Measurements from ENCODE around the gene MTF1.

GRCh38 chr1:37841652-37842051 is 17.7 kb downstream of the MTF1 start:
- TF ChIP-seq POLR2A (IDR thresholded peaks at IDR 0.05) (no peak), POLR2AphosphoS5 (IDR thresholded peaks at IDR 0.05) (no peak)
- TF ChIP-seq, protein P1, sequence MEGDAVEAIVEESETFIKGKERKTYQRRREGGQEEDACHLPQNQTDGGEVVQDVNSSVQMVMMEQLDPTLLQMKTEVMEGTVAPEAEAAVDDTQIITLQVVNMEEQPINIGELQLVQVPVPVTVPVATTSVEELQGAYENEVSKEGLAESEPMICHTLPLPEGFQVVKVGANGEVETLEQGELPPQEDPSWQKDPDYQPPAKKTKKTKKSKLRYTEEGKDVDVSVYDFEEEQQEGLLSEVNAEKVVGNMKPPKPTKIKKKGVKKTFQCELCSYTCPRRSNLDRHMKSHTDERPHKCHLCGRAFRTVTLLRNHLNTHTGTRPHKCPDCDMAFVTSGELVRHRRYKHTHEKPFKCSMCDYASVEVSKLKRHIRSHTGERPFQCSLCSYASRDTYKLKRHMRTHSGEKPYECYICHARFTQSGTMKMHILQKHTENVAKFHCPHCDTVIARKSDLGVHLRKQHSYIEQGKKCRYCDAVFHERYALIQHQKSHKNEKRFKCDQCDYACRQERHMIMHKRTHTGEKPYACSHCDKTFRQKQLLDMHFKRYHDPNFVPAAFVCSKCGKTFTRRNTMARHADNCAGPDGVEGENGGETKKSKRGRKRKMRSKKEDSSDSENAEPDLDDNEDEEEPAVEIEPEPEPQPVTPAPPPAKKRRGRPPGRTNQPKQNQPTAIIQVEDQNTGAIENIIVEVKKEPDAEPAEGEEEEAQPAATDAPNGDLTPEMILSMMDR (IDR thresholded peaks at IDR 0.05) = no peak

Measured in breast epithelium (tissue), 3 donors.